Astrocyte of the cerebellum (primary cell): Measurements from ENCODE around the gene CPEB3.
"Not testable (repeated sequence)": the region's sequence is repeated elsewhere in the genome, so short reads cannot be mapped to it uniquely, and the experiment has no call there.

Experiments
- DNase-seq: peaks from one replicate; pipeline ENCODE4 v3.0.0-alpha.2; 2011; ENCODE audit warnings: low read depth
- H3K4me3 ChIP-seq: 2 replicates; pipeline ENCODE4 v1.5.1; 2011; ENCODE audit warnings: mild to moderate bottlenecking, low read depth, low read length, moderate library complexity
- in situ Hi-C: cut with HindIII; loops from 2 replicates; pipeline ENCODE4 v1.10.0; 2017; ENCODE audit warnings: low sequenced_read_pairs
- TF ChIP-seq, protein P1 (sequence below): IDR thresholded peaks from 2 replicates; pipeline ENCODE4 v1.5.1; 2012; ENCODE audit warnings: low read length, low read depth, moderate library complexity, mild to moderate bottlenecking; ENCODE audit errors: missing control alignments

The CPEB3 gene

DNA sequence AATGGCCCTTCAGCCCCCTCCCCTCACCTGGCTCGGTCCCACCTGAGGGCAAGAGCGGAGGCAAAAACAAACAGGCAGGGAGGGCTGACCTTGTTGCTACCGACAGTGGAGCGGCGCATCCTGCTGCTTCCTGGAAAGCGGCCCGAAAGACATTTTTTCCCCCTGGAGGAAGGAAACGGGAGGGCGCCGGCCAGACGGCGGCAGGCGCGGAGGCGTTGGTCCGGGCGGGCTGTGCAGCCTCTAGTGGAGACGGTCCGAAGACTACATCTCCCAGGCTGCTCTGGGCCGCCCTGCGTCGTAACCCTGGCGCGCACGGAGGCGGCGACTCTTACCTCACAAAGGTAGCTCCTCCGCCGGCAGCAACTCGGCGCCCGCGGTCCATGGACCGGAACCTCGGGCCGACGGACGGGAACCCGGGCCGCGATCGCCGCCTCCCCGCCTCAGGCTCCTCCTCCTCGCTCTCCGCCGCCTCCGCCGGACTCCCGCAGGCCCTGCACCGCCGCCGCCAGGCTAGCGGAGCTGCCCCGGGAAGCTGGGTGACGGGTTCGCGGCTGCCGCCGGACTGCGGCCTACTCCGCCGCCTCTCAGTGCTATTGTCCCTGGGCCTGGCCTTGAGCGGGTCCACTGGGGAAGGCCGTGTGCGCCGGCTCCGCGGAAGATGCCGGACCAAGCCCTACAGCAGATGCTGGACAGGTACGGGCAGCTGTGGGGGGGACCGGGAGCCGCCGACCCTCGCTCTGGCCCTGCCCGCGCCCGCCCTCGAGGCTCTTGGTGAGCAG is at the start of gene CPEB3, which contains the start of gene MARCHF5:
Gene CPEB3, minus strand, starts transcription at position 242 of the 779 bp plus-strand sequence. CDS start 50,728 bp downstream, outside the sequence.
Gene MARCHF5, plus strand, starts transcription at position 331 of the 779 bp plus-strand sequence. Its CDS starts 328 bp downstream, at position 659.
- DNase-seq, result peak; percentile 91
- TF ChIP-seq, protein P1, sequence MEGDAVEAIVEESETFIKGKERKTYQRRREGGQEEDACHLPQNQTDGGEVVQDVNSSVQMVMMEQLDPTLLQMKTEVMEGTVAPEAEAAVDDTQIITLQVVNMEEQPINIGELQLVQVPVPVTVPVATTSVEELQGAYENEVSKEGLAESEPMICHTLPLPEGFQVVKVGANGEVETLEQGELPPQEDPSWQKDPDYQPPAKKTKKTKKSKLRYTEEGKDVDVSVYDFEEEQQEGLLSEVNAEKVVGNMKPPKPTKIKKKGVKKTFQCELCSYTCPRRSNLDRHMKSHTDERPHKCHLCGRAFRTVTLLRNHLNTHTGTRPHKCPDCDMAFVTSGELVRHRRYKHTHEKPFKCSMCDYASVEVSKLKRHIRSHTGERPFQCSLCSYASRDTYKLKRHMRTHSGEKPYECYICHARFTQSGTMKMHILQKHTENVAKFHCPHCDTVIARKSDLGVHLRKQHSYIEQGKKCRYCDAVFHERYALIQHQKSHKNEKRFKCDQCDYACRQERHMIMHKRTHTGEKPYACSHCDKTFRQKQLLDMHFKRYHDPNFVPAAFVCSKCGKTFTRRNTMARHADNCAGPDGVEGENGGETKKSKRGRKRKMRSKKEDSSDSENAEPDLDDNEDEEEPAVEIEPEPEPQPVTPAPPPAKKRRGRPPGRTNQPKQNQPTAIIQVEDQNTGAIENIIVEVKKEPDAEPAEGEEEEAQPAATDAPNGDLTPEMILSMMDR, result peak; percentile 64
- H3K4me3 ChIP-seq, result peak within 1 kb of the TSS; percentile 96
- in situ Hi-C loops, result no loop called here

DNA sequence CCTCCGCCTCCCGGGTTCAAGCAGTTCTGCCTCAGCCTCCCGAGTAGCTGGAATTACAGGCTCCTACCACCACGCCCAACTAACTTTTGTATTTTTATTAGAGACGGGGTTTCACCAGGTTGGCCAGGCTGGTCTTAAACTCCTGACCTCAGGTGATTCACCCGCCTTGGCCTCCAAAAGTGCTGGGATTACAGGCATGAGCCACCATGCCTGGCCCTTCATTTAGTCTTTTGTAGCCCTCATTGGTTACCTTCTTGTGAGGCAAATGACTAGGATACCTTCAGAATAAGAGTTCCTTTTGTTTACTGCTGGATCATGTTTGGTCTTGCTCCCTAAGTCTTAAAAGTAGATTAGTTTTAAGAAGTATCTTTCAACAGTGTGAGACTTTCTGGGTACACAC is 39.0 kb upstream of the CPEB3 start:
- DNase-seq, in situ Hi-C loops, H3K4me3 ChIP-seq: not testable (repeated sequence)

DNA sequence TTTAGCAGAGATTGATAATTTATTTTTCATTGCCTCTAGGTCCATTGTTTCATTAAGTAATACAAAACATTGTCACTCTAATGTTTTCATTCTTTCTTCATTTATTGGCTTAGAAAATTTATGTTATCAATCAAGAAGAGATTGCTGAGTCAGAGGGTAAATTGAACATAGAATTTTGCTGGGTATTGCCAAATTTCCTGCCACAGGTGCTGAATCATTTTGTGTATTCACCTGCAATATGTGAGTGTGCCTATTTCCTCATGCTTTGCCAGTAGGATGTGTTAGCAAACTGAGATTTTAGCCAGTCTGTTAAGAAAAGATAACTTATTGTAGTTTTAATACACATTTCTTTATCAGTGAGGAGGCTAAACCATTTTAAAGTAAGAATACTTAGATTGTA is 38.1 kb upstream of the CPEB3 start:
- no peak for DNase-seq
- in situ Hi-C loops, result no loop called here
- no peak overlapping the region for H3K4me3 ChIP-seq
- TF ChIP-seq, protein P1, result no peak

DNA sequence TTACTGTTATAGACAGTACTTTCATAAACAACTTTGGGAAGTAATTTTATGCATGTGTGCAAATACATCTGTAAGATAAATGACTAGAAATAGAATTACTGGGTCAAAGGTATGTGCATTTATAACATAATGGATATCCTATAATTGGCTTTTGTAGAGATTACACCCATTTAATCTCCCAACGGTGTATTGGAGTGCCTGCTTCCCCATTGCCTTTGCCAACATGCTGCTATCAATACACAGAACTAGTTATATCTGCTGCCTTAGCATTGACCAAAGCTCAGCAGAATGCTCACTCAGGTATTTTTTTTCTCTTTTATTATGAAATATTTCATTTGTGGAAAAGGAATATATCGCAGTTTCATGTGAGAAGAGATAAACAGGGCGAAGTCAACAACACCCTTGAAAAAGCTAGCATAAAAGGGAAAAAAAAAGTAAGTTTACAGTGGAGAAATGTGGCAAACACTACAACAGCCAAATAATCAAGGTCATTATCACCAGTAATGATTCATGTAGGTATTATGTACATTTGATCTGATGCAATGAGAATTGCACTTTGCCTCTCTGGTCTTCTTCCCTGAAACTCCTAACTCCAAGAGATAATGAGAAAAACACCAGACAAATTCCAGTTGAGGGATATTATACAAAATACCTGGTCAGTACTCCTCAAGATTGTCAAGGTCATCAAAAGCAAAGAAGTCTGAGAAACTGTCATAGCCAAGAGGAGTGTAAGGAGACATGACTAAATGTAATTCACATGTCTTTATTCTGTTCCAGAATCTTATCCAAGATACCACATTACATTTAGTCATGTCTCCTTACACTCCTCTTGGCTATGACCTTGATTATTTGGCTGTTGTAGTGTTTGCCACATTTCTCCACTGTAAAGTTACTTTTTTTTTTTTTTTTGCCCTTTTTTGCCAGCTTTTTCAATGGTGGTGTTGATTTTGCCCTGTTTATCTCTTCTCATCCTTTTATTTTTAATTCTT is 36.9 kb upstream of the CPEB3 start:
- in situ Hi-C loops, result no loop called here
- no peak for DNase-seq
- no peak overlapping the region for H3K4me3 ChIP-seq
- TF ChIP-seq, protein P1, result no peak

DNA sequence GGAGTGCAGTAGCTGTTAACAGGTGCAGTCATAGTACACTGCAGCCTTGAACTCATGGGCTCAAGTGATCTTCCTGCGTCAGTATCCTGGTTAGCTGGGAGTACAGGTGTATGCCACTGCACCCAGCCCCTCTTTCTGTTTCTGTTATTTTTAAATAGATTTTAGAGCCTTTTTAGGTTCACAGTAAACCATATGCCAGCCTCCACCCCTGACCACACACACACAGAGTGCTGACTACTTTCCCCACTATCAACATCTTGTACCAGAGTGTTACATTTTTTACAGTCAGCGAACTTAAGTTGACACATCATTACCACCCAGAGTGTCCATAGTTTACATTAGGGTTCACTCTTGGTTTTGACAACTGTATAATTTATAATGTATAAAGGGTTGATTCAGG is 32.2 kb upstream of the CPEB3 start:
- TF ChIP-seq, protein P1, result no peak
- in situ Hi-C loops, result no loop called here
- DNase-seq, result no peak
- no peak overlapping the region for H3K4me3 ChIP-seq

DNA sequence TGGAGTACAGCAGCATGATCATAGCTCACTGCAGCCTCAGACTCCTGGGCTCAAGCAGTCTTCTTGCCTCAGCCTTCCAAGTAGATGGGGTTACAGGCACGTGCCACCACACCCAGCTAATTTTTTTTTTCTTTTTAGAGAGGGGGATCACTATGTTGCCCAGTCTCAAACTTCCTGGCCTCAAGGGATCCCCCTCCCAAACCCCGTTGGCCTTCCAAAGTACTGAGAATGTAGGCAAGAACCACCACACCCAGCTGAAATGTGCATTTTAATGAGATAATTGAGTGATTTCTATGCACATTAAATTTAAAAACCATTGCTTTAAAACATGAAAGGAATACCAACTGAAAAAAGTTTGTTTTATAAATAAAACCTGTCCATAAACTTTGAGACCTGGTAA is 25.7 kb upstream of the CPEB3 start:
- DNase-seq, result no peak
- in situ Hi-C loops, result no loop called here

More for the DNA sequence above, 25.7 kb upstream of the CPEB3 start:
- TF ChIP-seq, protein P1, result no peak
- H3K4me3 ChIP-seq, result no peak overlapping the region
